ENCODE data around the gene CDX4.

CDX4 gene

GRCh38 chrX:73447311-73447794 lies 500 bp downstream of the CDX4 start:
- no peak overlapping the region for H3K4me3 ChIP-seq (ENCODE audit: low read depth in 1 of 2, low read length in 1 of 2)
- no peaks in the 10 kb centered on the region for H3K36me3 ChIP-seq
- TF ChIP-seq CTCF (IDR thresholded peaks at IDR 0.05), result no peak
- H3K27ac ChIP-seq, result no peak overlapping the region
- no peaks in the 10 kb centered on the region for H3K4me1 ChIP-seq (ENCODE audit: control insufficient read depth in 1 of 2, insufficient read depth in 1 of 2, low read depth in 1 of 2, low read length in 1 of 2)
- peaks cover 45% of the 10 kb centered on the region for H3K27me3 ChIP-seq
- H3K9me3 ChIP-seq, result no peaks in the 10 kb centered on the region

GRCh38 chrX:73448379-73448778 lies 1.5 kb downstream of the CDX4 start:
- Histone ChIP-seq H3K27ac (no peak overlapping the region), H3K4me1 (ENCODE audit: control insufficient read depth in 1 of 2, insufficient read depth in 1 of 2, low read depth in 1 of 2, low read length in 1 of 2) (no peaks in the 10 kb centered on the region), H3K4me3 (ENCODE audit: low read depth in 1 of 2, low read length in 1 of 2) (no peak overlapping the region), H3K27me3 (peaks cover 45% of the 10 kb centered on the region), H3K36me3 (no peaks in the 10 kb centered on the region), H3K9me3 (no peaks in the 10 kb centered on the region)
- no peak for TF ChIP-seq CTCF (IDR thresholded peaks at IDR 0.05)

- Histone ChIP-seq H3K4me3 (ENCODE audit: low read depth in 1 of 2, low read length in 1 of 2) (no peak overlapping the region), H3K27ac (no peak overlapping the region), H3K9me3 (no peaks in the 10 kb centered on the region), H3K27me3 (no peaks in the 10 kb centered on the region), H3K4me1 (ENCODE audit: control insufficient read depth in 1 of 2, insufficient read depth in 1 of 2, low read depth in 1 of 2, low read length in 1 of 2) (no peaks in the 10 kb centered on the region), H3K36me3 (no peaks in the 10 kb centered on the region)
- TF ChIP-seq CTCF (IDR thresholded peaks at IDR 0.05), result no peak
Measured at GRCh38 chrX:73455171-73455570, 8.3 kb downstream of the CDX4 start.

GRCh38 chrX:73457306-73457705 lies 10.5 kb downstream of the CDX4 start:
- Histone ChIP-seq H3K9me3 (no peaks in the 10 kb centered on the region), H3K4me1 (ENCODE audit: control insufficient read depth in 1 of 2, insufficient read depth in 1 of 2, low read depth in 1 of 2, low read length in 1 of 2) (no peaks in the 10 kb centered on the region), H3K36me3 (no peaks in the 10 kb centered on the region), H3K27me3 (no peaks in the 10 kb centered on the region), H3K4me3 (ENCODE audit: low read depth in 1 of 2, low read length in 1 of 2) (no peak overlapping the region), H3K27ac (no peak overlapping the region)
- TF ChIP-seq CTCF (IDR thresholded peaks at IDR 0.05), result no peak

GRCh38 chrX:73468376-73468775 lies 21.5 kb downstream of the CDX4 start:
- H3K9me3 ChIP-seq, result no peaks in the 10 kb centered on the region
- TF ChIP-seq CTCF (IDR thresholded peaks at IDR 0.05), result no peak
- no peak overlapping the region for H3K4me3 ChIP-seq (ENCODE audit: low read depth in 1 of 2, low read length in 1 of 2)
- H3K36me3 ChIP-seq, result no peaks in the 10 kb centered on the region
- no peaks in the 10 kb centered on the region for H3K27me3 ChIP-seq
- no peaks in the 10 kb centered on the region for H3K4me1 ChIP-seq (ENCODE audit: control insufficient read depth in 1 of 2, insufficient read depth in 1 of 2, low read depth in 1 of 2, low read length in 1 of 2)
- no peak overlapping the region for H3K27ac ChIP-seq

GRCh38 chrX:73478961-73479360 lies 32.1 kb downstream of the CDX4 start:
- Histone ChIP-seq H3K4me3 (ENCODE audit: low read depth in 1 of 2, low read length in 1 of 2) (no peak overlapping the region), H3K9me3 (no peaks in the 10 kb centered on the region), H3K36me3 (no peaks in the 10 kb centered on the region), H3K27me3 (no peaks in the 10 kb centered on the region), H3K4me1 (ENCODE audit: control insufficient read depth in 1 of 2, insufficient read depth in 1 of 2, low read depth in 1 of 2, low read length in 1 of 2) (no peaks in the 10 kb centered on the region), H3K27ac (no peak overlapping the region)
- TF ChIP-seq CTCF (IDR thresholded peaks at IDR 0.05), result no peak
